Inflammatory macrophage treated with lipopolysaccharide for 1 hour (primary cell): ENCODE results near the gene NECTIN4.
A peak's percentile ranks its signal among the peaks of the same experiment; 100 is the strongest.
"Not testable (repeated sequence)": the region's sequence is repeated elsewhere in the genome, so short reads cannot be mapped to it uniquely, and the experiment has no call there.

Source experiments
- DNase-seq, 2 donors: peaks; one replicate each; pipeline ENCODE4 v3.0.0-alpha.2; 2020 to 2022

NECTIN4 gene

GRCh38 chr1:161051219-161051618, 38.1 kb downstream of the NECTIN4 start:
- no peak for DNase-seq

DNA sequence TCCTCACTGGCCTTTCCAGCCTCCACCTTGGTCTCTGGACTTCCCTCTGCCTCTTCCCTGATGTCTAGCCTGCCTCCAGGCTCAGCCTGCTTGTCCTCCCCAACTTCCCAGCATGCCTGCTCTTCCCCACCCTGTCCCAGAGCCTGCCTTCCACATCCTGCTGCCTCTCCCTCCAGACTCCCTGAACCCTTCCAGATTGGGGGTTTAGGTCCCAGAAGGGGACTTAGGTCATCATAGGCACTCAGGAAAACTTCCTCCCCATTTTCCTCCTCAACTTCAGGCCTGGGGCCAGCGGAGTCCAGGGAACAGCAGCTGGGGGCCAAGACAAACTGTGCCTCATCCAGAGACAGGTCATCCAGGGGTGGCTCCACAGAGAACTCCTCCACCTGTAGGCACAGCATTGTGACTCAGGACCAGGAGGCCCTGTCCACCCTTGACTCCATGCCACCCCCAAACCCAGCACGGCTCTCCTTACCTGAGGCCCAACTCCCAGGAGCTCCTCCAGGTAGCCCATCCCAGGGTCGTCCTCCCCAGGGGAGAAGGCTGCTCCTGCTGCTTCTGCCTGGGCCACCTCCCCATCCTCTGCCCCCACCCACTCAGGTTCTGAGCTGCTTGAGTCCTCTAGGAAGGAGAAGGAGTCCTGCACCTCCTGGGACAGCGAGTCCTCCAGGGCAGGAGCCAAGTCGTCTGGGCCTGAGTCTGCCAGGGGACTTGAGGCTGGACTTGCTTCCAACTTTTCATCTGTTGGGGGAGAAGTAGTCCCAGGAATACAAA, 40.2 kb downstream of the NECTIN4 start:
- DNase-seq, result no peak

DNA sequence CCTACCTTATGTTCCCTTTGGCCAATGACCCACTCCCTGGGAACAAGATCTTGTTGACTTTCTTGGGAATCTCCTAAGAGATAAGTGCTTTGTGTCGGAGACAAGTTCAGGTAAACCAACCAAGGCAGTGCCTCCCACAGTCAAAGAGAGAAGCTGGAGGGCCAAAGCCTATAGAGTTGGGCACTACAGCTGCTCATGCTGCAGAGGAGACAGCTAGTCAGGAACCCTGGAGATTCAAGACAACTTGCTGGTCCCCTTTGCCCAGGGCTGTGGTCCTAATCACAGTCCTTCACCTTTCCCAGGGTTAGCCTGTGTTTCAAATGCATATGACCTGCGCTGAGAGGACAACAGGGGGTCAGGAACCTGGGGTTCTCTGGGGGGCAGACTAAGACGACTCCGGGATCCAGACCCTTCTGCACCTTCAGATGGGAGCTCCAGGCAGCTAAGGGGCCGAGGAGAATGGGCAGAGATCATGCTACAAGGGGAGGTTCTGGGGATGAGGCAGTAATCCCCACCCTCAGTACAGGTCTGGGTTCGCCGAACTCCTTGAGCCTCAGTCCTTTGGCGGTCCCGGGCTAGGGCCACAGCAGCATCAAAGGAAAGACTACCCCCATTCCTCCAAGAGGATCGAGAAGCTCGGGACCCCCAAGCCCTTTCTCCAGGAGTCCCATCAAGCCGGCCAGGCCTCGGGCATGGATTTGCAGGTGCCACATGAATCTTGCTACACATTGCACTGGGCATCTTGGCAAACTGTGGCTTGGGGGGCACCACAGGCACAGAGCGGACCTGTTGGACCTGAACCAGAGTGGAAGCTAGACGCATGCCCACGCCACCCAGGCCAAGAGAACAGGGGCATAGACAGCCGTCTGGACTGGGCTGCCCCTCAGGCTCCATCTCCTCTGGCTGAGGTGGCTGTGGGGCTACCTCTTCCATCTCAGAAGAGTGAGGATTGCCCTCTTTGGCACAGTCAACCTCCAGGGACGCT, 41.6 kb downstream of the NECTIN4 start:
- no peak for DNase-seq

GRCh38 chr1:161046605-161047228, 42.6 kb downstream of the NECTIN4 start:
- DNase-seq, result peak; percentile 77 to 88

DNA sequence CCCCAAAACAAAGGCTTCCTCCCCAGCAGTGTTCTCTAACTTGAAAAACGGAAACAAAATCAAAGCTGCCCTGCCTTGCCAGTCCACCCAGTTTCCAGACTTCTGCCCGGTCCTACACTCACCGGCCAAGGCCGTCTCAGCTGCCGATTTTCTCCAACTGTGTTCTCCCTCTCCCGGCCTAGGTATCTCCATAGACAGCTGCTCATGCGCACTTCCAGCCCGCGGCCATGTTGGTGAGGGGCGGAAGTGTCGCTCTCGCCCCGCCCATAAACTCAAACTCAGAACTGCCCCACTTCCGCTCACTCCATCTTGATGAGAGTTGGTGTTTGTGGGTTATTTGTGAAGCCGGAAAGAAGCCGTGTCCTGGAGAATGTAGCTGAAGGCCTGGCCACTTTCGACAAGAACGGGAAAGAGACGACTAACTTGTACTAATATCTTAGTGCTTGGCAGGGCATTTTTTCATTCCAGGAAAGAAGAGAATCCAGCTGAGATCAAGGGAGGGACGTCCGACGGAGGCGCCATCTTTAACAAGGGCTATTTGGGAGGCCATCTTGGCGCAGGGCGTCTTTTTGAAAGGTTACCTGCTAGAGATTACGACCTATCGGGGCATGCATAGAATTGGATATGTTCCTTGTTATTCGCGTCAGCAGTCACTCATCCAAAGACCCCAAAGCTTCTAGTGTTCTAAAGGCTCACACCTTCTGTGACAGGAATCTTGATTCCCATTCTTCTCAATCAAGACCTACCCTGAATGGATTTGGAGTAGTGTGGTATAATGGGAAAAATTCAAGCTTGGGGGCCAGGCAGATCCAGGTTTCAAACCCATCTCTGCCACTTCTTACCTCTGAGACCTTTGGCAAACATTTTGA, 43.4 kb downstream of the NECTIN4 start, which contains the start of gene USF1:
Gene USF1, minus strand, starts transcription at position 242 of the 869 bp plus-strand sequence. CDS start 2,702 bp downstream, outside the sequence.
- DNase-seq, result peak; percentile 94 to 96

GRCh38 chr1:161044908-161045735, 44.2 kb downstream of the NECTIN4 start:
- peak; percentile 83 to 88 for DNase-seq

GRCh38 chr1:161044535-161044907, 44.8 kb downstream of the NECTIN4 start:
- no peak for DNase-seq

DNA sequence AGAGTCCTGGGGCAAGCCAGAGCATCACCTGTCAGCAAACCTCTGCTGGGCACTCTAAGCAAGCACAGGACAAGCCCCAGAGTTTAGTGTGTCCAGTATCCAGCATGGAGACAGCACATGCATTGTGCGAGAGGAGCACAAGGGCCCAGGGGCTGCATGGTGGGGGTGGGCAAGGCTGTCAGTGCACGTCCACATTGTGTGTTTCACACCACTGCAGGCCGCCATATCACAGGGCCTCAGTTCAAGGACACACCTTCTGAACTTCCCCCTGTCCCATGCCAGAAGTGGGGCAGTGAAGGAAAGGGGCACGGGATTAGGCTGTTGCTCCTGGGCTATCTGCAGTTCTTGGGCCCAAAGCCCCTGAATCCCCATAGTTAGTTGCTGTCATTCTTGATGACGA, 49.8 kb downstream of the NECTIN4 start:
- DNase-seq, result no peak

GRCh38 chr1:161039154-161039545, 50.2 kb downstream of the NECTIN4 start:
- no peak for DNase-seq

DNA sequence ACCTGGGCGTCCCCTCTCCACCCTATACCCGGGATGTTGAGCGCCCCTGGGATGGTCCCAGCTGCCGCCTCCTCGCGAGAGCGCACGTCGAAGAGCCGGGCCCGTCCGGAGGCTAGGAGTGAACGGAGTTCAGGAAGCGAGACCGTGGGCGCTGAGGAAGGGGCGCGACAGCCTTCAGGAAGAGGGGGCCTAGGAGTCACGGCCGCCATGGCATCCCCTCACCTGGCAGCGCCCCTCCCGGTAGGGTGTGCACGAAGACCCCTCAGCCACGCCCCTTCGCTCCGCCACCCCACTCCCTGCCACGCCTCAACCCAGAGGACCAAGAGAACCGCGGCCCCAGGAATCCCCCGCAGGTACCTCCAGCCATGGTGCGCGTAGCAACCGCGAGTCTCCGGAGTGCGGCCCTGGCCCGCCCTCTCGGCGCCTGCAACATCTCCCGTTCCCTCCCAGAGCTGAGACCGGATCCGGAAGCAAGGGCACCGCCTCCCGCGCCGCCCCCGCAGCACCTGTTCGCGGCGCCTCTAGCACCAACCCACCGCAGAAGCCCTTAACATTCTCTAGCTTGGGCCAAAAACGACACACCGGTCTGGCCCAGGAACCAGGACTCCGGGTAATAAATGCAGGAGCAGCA, 50.7 kb downstream of the NECTIN4 start, which contains the start of gene TSTD1:
Gene TSTD1, minus strand, starts transcription at position 442 of the 631 bp plus-strand sequence. Its CDS starts 75 bp downstream, at position 367.
- DNase-seq, result peak; percentile 41

DNA sequence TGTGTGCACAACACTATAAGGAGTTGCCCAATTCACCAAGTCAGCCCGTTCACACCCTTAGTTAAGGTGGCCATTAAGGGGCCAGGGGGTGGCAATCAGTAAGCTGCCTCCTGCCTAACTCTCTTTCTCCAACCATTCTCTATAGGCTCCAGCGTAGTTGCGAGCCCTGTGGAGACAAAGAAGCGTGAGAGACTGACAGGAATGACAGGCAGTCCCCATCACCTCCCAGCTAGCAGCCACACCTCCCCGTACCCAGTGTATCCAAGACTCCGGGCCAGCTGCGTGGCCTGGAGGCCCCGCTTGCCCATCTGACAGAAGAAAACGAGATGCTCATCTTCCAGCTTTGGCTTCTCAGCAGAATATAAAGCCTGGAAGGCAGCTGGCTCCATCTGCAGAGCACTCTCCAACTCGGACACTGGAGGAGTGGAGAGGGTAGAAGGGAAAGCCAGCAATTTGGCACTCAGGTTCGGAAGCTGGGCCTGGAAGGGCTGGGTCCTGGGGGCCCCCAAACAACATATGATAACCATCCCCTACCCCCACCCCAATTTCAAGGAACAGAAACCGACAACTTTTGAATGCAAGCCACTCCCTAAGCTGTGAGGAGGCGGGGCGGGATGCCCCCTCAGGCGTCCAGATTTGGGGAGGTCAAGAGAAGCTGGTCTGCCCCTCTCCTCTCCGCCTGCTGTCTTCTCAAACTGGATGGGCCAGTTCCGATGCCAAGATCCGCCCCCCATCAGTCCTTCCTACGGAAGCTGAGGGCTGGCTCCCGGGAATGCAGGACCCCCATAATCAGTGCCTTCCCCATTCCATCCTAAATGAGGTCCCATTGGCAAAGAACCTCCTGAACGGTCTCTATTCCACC, 51.5 kb downstream of the NECTIN4 start:
- DNase-seq, result no peak

DNA sequence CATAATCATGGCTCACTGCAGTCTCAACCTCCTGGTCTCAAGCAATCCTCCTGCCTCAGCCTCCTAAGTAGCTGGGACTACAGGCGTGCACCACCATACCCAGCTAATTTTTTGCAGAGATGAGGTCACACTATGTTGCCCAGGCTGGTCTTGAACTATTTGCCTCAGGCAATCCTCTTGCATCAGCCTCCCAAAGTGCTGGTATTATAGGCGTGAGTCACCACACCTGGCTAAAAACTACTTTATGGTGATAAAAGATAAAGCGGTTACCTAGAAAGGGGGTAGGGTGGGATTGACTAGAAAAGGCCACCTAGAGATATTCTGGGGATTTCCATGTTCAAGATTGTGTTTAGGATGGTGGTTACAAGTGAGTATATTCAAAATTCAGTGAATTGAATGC, 55.6 kb downstream of the NECTIN4 start:
- no peak for DNase-seq

- DNase-seq, result no peak
Observed at GRCh38 chr1:161032409-161032808, 56.9 kb downstream of the NECTIN4 start.

- DNase-seq, result no peak
Observed at GRCh38 chr1:161031874-161032273, 57.5 kb downstream of the NECTIN4 start.

GRCh38 chr1:161029466-161029865, 59.9 kb downstream of the NECTIN4 start:
- DNase-seq, result not testable (repeated sequence)

DNA sequence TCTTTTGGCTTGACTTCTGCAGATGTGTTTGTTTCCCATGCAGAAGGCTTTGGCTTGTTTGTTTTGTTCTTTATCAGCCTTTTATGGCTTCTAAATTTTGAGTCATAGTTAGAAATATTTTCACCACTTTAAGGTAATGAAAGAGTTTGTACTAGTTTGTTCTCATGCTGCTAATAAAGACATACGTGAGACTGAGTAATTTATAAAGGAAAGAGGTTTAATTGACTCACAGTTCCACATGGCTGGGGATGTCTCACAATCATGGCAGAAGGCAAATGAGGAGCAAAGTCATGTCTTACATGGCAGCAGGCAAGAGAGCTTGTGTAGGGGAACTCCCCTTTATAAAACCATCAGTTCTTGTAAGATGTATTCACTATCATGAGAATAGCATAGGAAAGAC, 62.4 kb downstream of the NECTIN4 start:
- not testable (repeated sequence) for DNase-seq

- not testable (repeated sequence) for DNase-seq
Observed at GRCh38 chr1:161022432-161022831, 66.9 kb downstream of the NECTIN4 start.

DNA sequence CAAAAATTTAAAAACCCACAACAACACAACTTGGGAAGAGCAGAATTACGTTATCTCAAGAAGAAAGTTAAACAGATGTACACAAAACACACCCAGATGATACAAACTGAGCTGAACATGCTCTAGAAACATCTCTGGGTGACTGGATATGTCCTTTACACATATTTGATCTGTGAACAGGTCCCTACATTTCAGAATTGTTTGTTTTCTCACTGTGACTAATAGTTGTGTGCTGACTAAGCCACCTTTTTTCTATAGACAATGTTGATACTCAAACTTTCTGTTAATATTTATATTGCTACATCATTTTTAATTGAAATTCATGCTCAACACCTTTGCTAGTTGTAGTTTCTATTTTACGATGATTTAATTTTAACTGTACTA, 67.4 kb downstream of the NECTIN4 start:
- DNase-seq, result no peak

DNA sequence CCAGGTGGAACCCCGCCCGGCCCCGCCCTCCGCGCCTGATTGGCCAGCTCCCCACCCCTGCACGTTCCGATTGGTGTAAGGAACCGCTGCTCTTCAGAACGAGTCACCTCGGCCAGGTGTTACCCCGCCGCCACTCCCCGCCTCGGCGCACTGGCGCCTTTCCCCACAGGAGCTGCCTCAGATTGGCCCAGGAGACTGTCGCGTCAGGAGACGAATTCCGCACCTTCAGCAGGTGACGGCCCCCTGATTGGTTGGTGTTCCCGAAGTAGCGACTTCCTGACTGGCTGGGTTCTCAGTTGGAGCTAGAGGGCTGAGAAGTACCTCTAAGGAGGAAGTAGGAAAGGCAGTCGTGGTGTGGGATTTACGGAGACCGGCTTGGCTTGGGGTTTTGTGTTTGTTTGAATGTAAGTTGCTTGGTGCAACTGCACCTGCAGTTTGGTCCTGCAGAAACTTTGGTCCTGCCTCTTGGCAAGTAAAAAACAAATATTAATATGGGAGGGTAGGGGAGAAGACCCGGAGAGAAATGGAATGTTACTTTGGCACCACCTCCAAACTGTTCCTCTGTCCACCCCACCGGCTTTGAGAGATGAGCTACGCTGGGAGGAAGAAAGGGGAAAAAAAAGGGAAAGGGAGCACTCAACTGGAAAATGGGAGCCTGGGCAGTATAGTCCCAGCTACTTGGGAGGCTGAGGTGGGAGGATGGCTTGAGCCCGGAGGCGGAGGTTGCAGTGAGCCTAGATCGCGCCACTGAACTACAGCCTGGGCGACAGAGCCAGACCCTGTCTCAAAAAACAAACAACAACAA, 68.0 kb downstream of the NECTIN4 start:
- DNase-seq, result peak; percentile 57 to 77
